GM13976 (cell line): ENCODE measurements around the gene TACC2.

Experiments
- DNase-seq: peaks from one replicate; pipeline ENCODE4 v3.0.0; 2012; ENCODE audit warnings: low spot score
- in situ Hi-C: fragments of 300-500 bp; cut with MboI; formaldehyde crosslinking; loops from one replicate; pipeline ENCODE4 v1.12.0; 2022; ENCODE audit warnings: low sequenced_read_pairs, mixed read lengths, inconsistent platforms; ENCODE audit not compliant: unreplicated experiment
- TF ChIP-seq, protein P1 (sequence below): IDR thresholded peaks from 2 replicates; pipeline ENCODE4 v1.5.1; 2012; ENCODE audit warnings: borderline replicate concordance, mild to moderate bottlenecking; ENCODE audit not compliant: insufficient read depth; ENCODE audit errors: extremely low read depth, missing control alignments, control extremely low read depth

The TACC2 gene

DNA sequence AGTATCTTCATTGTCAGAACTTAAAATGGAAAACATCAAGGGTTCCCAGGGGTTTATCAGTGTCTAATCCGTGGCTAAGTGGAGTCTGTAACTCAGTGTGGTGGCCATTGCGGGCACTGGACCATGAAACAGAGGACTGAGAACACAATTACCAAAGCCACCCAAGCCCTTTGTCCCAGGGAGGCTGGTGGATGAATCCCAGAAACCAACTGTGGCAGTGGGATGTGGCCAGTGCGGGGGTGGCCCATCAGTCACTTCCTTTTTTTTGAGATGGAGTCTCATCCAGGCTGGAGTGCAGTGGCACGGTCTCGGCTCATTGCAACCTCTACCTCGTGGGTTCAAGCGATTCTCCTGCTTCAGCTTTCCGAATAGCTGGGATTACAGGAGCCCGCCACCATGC, 61.8 kb downstream of the TACC2 start:
- DNase-seq, result no peak
- TF ChIP-seq, protein P1, sequence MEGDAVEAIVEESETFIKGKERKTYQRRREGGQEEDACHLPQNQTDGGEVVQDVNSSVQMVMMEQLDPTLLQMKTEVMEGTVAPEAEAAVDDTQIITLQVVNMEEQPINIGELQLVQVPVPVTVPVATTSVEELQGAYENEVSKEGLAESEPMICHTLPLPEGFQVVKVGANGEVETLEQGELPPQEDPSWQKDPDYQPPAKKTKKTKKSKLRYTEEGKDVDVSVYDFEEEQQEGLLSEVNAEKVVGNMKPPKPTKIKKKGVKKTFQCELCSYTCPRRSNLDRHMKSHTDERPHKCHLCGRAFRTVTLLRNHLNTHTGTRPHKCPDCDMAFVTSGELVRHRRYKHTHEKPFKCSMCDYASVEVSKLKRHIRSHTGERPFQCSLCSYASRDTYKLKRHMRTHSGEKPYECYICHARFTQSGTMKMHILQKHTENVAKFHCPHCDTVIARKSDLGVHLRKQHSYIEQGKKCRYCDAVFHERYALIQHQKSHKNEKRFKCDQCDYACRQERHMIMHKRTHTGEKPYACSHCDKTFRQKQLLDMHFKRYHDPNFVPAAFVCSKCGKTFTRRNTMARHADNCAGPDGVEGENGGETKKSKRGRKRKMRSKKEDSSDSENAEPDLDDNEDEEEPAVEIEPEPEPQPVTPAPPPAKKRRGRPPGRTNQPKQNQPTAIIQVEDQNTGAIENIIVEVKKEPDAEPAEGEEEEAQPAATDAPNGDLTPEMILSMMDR, result no peak
- in situ Hi-C loops, result no loop called here

DNA sequence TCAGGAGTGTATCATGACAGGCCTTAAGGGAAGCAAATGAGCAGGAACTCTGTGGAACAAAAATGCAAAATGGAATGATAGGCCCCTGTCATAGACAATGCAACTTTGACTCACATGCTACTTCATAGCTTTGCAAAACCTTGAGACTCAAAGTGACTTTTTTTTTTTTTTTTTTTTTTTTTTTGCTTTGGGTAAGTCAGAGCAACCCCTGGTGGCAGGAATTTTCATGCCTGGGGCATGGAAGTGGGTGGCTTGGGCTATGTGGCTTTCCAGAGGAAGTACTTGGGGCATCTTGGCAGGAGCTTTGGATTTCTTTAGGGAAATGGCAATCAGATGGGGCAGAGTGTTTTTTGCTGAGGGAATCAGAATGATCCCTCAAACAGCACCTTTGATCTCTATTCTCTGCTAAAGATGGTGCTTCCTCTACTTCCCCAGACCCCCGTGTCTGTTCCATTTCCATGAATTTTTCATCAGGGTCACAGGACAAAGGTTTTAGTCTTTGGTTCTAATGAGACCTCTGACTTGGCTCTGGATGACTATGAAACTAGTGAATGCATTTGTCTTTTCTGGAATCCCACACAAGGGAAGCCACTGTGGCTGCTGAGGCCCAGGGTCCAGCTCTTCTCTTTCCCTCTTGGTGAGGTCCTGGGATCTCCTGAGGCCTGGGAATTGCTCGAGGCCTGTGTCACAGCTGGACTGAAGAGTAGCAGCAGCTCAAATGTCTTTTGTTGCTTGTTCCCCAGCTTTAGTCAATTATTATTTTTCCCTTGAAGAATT, 62.8 kb downstream of the TACC2 start:
- DNase-seq, result no peak
- in situ Hi-C loops, result no loop called here
- TF ChIP-seq, protein P1, result no peak

DNA sequence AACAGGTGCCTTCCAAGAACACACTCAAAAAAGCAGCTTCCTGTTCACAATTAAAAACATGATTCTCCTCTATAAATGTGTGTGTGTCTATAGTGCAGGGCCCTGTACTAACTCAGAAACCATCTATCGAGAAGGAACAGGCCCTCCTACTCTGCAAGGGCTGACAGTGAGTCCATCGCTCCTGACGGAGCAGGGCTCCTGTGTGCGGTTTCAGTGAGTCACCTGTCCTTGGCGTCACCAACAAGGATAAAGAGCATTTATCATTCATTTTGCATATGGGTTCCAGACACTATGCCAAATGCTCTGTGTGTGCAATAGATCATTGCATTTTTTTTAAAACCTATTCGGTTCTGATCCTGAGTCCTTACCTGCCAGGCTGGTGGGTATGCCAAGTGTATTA, 63.7 kb downstream of the TACC2 start:
- in situ Hi-C loops, result no loop called here
- TF ChIP-seq, protein P1, result no peak
- no peak for DNase-seq

DNA sequence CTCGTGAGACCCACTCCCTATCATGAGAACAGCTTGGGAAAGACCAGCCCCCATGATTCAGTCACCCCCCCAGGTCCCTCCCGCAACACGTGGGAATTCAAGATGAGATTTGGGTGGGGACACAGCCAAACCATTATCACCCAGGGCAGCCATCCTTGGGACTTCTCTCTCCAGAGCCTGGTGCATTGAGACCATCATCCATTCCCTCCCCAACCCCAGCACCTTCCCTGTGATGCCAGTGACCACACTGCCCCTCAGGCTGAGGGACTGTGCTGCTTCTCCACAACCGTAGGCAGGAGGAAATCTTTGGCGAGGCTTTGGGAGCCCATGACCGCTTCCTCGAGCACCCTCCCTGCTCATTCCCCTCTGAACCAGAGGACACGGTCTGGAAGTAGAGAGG, 64.4 kb downstream of the TACC2 start:
- in situ Hi-C loops, result no loop called here
- TF ChIP-seq, protein P1, result no peak
- no peak for DNase-seq

DNA sequence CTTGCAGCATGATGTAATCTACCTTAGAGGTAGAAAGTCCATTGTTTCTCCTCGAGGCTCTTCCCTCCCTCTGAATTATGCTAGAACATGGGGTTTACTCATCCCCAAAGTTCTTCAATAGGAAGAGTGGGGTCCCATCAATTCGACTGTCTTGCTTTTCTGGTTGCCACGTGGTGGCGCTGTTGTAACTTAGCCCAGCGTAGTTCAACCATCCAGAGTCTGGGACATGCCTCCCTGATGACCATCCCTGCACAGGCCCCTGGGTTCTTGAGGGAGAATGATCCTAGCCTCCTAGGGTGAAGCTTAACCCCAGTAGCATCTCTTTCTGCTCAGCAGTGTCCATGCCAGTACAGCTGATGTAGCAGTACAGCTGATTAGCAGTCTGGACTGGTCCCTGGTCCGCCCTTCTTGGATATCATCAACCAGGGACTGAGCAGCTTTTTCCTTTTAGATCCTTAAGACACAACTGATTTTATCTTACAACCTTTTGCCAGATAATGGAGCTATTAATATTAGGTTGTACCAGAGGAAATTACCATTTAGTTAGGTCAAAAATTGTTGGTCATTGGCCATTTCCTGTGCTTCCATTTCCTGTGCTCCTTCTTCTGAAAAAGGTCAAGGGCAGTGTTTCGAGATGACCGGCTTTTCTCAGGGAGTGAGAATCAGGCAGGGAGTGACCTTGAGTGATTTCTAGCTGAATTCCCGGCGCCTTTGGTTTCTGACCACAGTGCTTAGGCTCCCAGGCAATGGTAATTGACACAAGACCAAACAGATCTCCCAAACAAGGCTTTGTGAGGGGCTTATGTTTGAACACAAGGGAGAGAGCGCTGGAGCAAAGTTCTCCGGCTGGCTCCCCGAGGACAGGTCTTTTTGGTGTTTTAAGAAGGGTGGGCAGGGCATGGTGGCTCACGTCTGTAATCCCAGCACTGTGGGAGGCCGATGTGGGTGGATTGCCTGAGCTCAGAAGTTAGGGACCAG, 65.4 kb downstream of the TACC2 start:
- TF ChIP-seq, protein P1, result no peak
- peak; percentile 36 for DNase-seq

DNA sequence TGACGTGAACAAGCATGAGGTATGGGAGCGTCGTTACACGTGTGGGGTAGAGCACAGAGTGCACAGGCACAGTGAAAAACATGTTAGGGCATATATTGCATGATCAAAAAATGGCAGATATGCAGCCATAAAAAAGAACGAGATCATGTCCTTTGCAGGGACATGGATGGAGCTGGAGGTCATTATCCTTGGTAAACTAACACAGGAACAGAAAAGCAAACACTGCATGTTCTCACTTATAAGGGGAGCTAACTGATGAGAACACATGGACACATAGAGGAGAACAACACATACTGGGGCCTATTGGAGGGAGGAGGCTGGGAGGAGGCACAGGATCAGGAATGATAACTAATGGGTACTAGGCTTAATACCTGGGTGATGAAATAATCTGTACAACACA, 66.3 kb downstream of the TACC2 start:
- in situ Hi-C loops, result no loop called here
- DNase-seq, result no peak
- TF ChIP-seq, protein P1, result no peak

More for the DNA sequence above, 65.4 kb downstream of the TACC2 start:
- in situ Hi-C loops, result no loop called here
